Mesenteric fat pad (tissue), 1 donor: Measurements from ENCODE around the gene TRPM3. TPM values are rescaled to one million over a fixed set of nuclear protein-coding genes. Genes with fewer than 3 reads are reported as not detected.

Experiments used
- DNase-seq: peaks from one replicate; pipeline ENCODE4 v3.0.0-alpha.2; 2020; ENCODE audit warnings: low spot score
- total RNA-seq: library from RNA; stranded (reverse); fragmentation: NEBNext Ultra II Directional; extraction: Animal tissue kit (Norgen Biotek cat#: 25700); gene quantifications from one replicate; pipeline ENCODE4 v1.2.1, GENCODE V29; 2021
- donor health status: DM: yes; HTN: yes; CAD: no.

TRPM3 gene
- total RNA-seq, 1 donor from 2014 or later, result 0.48 TPM

DNA sequence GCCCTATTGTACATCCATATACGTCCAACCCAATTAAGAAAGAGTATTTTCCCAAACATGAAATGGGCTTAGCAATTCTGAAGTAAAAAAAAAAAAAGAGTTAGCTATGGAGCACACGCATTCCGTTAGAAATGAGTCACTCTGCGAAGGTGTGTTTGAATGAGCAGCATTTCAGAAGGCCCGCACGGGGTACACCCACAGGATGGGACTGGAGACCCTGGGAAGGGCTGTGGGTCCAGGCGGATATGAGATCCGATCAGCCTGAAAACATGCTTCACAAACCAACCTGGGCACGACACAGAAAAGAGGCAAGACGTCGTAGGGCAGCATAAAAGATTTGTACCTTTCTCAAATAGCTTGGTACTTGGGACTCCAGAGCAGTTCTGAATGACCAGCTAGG is 533.0 kb downstream of the TRPM3 start:
- DNase-seq, result no peak

DNA sequence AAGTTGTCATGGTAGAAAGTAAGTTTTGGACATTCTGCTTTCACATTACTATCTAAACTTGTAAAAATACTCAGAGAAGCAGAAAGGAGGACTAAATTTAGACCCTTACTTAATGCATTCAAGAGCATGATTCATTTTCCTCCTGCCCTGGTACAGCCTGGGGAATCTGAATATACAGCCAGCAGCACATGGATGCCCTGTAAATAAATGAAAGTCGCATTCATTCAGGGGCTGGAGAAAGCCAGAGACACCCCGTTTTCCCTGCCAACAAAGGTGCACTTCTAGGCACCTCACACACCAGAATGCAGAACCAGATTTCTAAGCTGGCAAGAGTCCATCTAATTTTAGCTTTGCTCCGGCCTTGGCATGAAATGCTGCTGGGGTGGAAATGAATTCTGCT is 534.2 kb downstream of the TRPM3 start:
- no peak for DNase-seq

- no peak for DNase-seq
These were observed 534.9 kb downstream of the TRPM3 start for GRCh38 chr9:70586476-70586875.

- DNase-seq, result no peak
These were observed 539.5 kb downstream of the TRPM3 start for GRCh38 chr9:70581955-70582350.

DNA sequence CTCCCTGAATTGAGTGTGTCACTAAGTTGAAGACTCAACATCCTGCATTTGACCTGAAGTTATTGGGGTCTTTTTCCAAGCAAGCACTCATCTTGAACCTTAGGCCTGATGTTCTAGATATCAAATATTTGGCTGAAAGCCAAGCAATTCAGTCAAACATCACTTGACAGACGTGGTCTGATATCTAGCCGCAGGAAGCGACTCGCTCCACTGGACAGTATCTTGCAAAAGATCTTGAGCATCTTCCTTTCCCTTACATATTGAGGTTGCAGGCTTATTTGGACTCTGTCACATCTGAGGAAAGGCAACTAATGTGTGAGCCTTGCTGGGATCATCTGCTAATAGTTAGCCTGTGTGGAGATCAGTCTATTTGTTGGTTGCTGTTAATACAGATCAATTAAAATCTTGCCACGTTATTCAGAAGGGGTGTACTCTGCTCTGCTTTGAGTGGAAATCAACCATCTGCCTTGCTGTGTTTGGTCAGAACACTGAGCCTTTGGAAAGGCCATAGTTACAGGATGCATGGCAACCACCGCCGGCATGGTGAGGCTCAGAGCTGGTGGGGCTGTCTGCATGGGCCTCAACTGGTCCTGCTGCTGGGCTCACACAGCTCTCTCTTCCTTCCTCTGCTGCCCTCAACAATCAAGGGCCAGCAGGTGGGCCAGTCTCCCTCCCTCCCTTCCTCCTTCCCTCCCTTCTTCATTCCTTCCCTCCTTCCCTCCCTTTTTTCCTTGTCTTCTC is 540.0 kb downstream of the TRPM3 start:
- no peak for DNase-seq

GRCh38 chr9:70580606-70581195 is 540.7 kb downstream of the TRPM3 start:
- DNase-seq, result no peak

DNA sequence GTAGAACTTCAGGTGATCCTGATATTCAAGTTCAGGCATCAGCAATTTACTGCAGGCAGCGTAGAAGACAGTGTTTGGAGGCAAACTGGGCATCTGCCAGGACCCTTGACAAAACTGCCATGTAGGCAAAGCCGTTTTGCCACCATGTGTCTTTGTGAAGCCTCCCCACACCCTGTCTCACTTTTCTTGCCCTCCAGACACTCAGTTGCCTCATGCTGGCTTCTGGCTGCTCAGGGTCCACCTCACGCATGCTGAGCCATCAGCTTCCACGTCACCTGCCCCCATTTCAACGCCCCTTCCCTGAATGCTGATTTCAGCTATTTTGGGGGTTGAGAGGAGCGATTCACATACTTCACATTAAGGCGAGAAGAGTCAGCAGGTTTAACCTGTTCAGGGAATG is 541.7 kb downstream of the TRPM3 start:
- DNase-seq, result no peak

DNA sequence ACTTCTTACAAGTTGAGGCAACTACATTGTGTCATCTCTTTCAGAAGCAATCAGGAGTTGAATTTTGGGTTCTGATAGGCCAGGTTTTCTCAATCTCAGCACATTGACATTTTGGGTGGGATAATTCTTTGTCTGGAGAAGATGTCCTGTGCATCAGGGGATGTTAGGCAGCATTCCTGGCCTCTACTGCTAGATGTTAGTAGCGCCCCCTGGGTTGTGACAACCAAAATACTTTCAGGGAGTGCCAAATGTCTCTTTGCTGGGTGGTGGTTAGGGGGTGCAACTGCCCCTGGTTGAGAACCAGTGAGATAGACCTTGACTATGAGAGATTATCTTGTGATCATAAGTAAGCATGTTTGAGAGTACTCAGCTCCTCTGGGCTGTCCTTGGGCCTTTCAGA is 542.7 kb downstream of the TRPM3 start:
- DNase-seq, result no peak

DNA sequence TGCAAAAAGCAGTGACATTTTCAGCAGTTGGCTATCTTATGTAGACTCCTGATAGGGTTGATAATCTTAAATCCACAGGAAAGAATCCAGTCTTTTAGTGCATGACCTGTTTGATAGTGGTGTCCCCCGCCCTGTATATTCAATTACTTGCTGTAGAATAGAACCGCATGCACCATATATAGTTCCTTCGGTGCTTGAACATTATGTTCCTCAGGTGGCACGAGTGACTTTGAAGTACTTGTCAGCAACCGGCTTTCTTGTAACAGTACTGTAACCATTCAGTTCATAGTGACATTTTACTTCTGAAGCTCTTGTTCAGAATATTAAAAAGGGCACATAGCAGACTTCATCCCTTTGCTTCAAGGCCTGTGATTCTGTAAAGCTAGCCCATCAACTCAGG is 543.8 kb downstream of the TRPM3 start:
- DNase-seq, result no peak

GRCh38 chr9:70576116-70576515 is 545.3 kb downstream of the TRPM3 start:
- DNase-seq, result no peak

DNA sequence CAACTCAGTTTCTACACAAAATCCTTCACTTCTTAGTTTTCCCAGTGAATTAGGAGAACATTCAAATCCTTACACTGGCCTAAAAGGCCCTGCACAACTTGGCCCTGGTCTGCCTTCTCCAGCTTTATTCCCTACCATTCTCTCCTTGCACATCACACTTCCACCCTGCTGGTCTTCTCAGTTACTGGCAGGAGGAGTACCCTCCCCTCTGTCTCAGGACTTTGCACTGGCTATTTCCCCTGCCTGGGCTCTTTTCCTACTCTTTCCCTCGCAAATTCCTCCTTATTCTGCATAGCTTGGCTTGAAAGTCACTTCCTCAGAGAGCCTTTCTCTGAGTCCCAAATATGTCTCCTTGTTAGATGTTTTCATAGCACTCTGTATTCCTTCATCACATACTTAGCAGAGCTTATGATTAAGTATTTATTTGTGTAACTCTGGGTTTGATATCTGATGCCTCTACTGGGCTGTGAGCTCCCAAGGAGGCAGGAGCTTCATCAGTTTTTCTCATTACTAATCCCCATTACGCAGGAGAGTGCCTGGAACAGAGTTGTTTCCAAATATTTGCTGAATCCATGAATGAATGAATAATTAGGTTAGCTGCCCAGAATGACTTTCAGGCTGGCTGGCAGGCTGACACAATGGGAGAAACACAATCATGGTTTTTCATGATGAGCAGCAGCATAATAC is 547.1 kb downstream of the TRPM3 start:
- no peak for DNase-seq

DNA sequence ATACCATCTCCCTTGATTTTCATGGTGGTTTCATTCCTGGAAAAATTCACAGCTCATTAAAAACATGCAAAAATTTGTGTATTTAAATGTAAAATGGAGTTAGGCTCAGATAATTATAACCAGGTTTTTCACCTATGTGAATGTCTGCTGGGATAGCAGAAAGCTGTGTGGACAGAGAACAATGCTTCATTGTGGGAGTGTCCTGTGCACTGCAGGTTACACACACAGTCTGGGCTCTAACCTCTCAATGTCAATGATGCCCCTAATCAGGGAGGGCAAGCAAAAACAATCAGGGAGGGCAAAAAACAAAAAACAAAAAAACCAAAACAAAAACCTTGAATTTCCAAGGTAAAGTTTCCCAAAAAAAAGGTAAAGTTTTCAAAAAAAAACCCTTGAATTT is 548.1 kb downstream of the TRPM3 start:
- no peak for DNase-seq

DNA sequence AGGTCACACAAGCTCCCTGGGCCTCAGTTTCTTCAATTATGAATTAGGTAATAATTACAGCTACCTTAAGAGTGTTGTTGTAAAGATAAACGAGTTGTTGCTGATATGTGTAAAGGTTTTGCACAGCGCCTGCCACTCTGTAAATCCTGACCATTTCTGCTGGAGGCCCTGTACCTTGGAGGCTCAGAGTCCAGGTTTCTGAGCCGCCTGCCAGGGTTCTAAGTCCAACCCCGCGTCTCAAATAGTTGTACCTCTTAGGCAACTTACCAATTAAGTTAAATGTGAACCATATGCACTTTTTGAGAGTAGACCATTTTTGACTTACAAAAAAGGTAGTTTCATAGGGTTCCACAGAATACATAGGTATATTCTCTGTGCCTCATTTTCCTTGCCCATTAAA is 550.2 kb downstream of the TRPM3 start:
- DNase-seq, result no peak

DNA sequence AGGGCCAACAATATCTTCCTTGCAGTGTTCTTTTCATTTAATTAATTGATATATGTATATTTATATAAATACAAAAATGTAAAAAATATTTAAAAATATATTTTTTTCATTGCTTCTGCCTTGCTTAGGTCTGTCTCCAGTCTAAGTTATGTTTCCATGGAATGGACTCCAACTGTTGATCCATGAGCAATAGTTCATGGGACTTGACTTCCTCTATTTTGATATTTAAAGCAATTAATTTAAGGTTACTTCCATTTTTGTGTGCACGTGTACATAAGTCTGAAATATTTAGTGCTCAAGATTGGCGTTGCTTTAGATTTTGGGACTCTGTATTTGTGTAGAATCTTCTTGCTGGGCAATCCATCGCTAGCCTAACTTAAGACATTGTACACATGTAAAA is 551.6 kb downstream of the TRPM3 start:
- DNase-seq, result no peak

GRCh38 chr9:70569070-70569772 is 552.2 kb downstream of the TRPM3 start:
- DNase-seq, result no peak

GRCh38 chr9:70567511-70567910 is 553.9 kb downstream of the TRPM3 start:
- no peak for DNase-seq

GRCh38 chr9:70566751-70567150 is 554.7 kb downstream of the TRPM3 start:
- no peak for DNase-seq

- DNase-seq, result no peak
These were observed 555.4 kb downstream of the TRPM3 start for GRCh38 chr9:70566066-70566465.

DNA sequence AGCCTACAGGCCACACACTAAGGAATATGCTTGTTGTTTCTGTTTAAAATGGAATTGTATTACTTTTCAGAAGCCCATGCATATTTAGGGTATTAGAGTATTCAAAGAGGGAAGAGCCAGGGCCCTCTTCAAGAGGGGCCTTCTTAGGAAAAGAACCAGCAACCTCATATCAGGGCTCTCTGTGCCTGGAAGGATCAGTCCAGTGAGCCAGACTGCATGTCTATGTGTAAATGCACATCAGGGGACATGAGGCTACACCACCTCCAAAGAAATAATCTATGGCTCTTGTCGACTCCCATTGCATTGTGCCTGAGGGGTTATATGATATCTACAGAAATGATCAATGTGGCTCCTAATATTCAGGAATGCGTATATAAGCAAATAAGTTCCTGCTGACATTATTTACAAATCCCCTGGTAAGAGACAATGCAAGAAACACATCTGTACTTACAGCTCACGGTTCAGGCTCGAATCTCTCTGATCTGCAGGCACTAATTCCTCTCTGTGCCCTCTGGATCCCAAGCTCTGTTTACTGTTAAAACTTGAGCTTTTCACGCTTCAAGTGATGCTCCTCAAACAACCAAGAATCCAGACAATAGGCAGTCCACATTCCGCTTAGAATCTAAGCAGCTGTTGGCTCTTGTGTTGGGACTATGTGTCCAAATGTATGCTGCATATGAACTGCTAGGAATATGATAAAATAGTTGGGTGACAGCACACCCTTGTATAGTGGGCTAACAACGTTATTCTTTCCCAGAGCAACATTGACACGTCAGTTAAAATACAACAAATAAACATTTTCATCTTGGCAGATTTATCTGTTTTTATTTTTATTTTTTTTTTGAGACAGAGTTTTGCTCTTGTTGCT is 556.7 kb downstream of the TRPM3 start:
- no peak for DNase-seq

DNA sequence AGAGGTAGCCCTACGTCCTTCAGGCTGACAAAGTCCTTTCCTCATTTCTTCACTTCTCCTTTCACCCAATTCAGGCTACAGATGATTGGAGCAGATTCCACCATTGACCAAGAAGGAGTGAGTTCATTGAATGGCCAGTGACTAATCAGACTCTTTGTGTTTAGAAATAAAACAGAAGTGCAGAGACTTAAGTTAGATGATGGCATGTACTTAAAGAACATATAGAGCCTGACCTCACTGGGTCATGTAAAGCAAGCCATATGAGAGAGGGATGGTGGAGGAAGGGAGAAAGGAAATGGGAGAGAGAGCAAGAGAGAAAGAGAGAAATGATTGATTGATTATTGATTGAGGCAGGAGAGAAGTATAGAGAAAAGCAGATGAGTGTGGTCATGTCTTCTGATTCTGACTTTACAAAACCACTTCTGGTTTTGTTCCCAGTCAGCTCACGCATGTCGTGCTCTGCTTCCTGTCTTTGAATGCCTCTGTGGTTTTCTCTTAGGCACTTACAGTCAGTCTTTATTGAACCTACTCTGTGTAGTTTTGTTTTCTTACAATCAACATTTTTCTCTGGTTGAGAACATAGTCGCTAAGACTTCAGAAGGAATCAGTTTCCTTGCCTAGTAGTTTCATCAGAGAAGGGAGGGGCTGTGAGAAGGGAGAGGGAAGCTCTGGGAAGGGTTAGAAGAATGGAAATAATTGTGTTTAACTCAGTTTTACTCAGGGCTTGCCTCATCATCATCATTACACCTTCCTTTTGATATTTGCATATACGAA is 557.8 kb downstream of the TRPM3 start:
- no peak for DNase-seq
